Right lobe of liver (tissue), 6 donors: ENCODE measurements around the gene ZCCHC14. TPM values are rescaled to one million over a fixed set of nuclear protein-coding genes. Genes with fewer than 3 reads are reported as not detected.
A peak's percentile ranks its signal among the peaks of the same experiment; 100 is the strongest.

Experiments
- ATAC-seq, 4 donors: fragments of 200-7000 bp; cut with Tn5 transposase; one replicate each; pipeline ENCODE4 v1.9.1; 2020; ENCODE audit warnings: mild to moderate bottlenecking in 4 of 4, moderate library complexity in 4 of 4
- DNase-seq, 3 donors: peaks; one replicate each; pipeline ENCODE4 v3.0.0-alpha.2; 2020
- H3K27ac ChIP-seq, 3 donors: fragments of 200-600 bp; one replicate each; pipeline ENCODE4 v1.8.0; 2022
- H3K27me3 ChIP-seq, 2 donors: fragments of 200-600 bp; one replicate each; pipeline ENCODE4 v1.8.0; 2022
- H3K36me3 ChIP-seq, 4 donors: fragments of 200-600 bp; sonication (generic) in 1 of 4; one replicate each; pipeline versions ENCODE4 v1.5.1 to v1.8.0; 2017 to 2022; ENCODE audit warnings: control low read depth in 1 of 4
- H3K4me1 ChIP-seq, 4 donors: fragments of 200-600 bp; sonication (generic) in 1 of 4; one replicate each; pipeline versions ENCODE4 v1.5.1 to v1.8.0; 2017 to 2022; ENCODE audit warnings: control low read depth in 1 of 4
- H3K4me3 ChIP-seq, 3 donors: fragments of 200-600 bp; one replicate each; pipeline ENCODE4 v1.8.0; 2022
- H3K9me3 ChIP-seq, 4 donors: fragments of 200-600 bp; sonication (generic) in 1 of 4; one replicate each; pipeline versions ENCODE4 v1.5.1 to v1.8.0; 2017 to 2022; ENCODE audit warnings: control low read depth in 1 of 4
- POLR2A ChIP-seq: fragments of 450-650 bp; IDR thresholded peaks from one replicate; pipeline ENCODE4 v1.6.1; 2017; ENCODE audit warnings: antibody characterized with exemption, mild to moderate bottlenecking
- WGBS: methylation state at CpG from one replicate; pipeline ENCODE4 v1.1.6; 2018; ENCODE audit warnings: low coverage, low lambda C conversion rate; ENCODE audit not compliant: insufficient coverage; ENCODE audit errors: missing lambda C conversion rate; 5-methylcytosine and 5-hydroxymethylcytosine counted together
- intact Hi-C, 2 donors: fragments of 100-400 bp; cut with DNase I; formaldehyde crosslinking; loops; one replicate each; pipeline versions ENCODE4 v1.11.2 to v1.14.1; 2022
- total RNA-seq, 6 experiments: library from RNA; depleted of rRNA in 2 of 6; stranded (reverse); fragments of >200 nt in 2 of 6; fragmentation: NEBNext Ultra II Directional in 3 of 6; extraction: Animal tissue kit (Norgen Biotek cat#: 25700) in 3 of 6; gene quantifications; one replicate each; pipeline versions ENCODE4 v1.1.0 to v1.2.4, GENCODE V29; 2016 to 2023
- TF ChIP-seq, protein P1 (sequence below), 4 donors: fragments of 200-600 bp in 3 of 4; fragments of 450-650 bp in 1 of 4; IDR thresholded peaks; one replicate each; pipeline versions ENCODE4 v1.5.1 to v1.8.0; 2016 to 2022; ENCODE audit warnings: antibody characterized with exemption in 4 of 4, mild to moderate bottlenecking in 2 of 4
- donor health status: DM: no; HTN: yes; CAD: no.
- donor health status: DM: no; HTN: no; CAD: no.
- donor health status: DM: no; HTN: no; CAD: no.
- donor health status: DM: no; HTN: yes; CAD: no.
- donor health status: DM: no; HTN: yes; CAD: no.

ZCCHC14 gene
- total RNA-seq, 6 experiments from 2014 or later, result 12.6 to 26.5 (median 17.7) TPM

DNA sequence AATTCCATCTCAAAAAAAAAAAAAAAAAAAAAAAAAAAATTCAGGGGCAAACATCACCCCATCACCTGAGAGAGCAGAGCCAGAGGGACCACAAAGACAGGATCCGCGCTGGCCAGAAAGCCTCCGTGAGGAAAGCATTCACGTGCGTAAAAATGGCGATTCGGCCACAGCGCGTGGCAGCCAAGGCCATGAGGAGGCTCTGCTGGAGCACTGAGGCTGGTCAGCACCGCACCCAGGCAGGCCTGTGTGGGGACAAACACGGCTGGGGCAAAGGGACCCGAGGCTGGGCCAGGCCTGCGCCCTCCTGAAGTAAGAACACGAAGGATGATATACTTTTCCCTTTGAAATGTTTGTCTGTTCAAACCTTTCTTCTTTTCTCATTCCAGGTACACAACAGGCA, 55.5 kb downstream of the ZCCHC14 start:
- H3K4me3 ChIP-seq, result no peak overlapping the region
- no peak for ATAC-seq
- 93% methylated on average over 8 of the region's 14 CpGs for WGBS
- peaks cover 0 to 14% (median 0%) of the 10 kb centered on the region in 4 donors for H3K4me1 ChIP-seq
- H3K36me3 ChIP-seq, result peaks cover 0 to 3% (median 1%) of the 10 kb centered on the region in 4 donors
- DNase-seq, result no peak
- H3K9me3 ChIP-seq, result no peaks in the 10 kb centered on the region
- no peak overlapping the region for H3K27ac ChIP-seq
- H3K27me3 ChIP-seq, result no peaks in the 10 kb centered on the region
- intact Hi-C loops, result no loop called here
- TF ChIP-seq, protein P1, sequence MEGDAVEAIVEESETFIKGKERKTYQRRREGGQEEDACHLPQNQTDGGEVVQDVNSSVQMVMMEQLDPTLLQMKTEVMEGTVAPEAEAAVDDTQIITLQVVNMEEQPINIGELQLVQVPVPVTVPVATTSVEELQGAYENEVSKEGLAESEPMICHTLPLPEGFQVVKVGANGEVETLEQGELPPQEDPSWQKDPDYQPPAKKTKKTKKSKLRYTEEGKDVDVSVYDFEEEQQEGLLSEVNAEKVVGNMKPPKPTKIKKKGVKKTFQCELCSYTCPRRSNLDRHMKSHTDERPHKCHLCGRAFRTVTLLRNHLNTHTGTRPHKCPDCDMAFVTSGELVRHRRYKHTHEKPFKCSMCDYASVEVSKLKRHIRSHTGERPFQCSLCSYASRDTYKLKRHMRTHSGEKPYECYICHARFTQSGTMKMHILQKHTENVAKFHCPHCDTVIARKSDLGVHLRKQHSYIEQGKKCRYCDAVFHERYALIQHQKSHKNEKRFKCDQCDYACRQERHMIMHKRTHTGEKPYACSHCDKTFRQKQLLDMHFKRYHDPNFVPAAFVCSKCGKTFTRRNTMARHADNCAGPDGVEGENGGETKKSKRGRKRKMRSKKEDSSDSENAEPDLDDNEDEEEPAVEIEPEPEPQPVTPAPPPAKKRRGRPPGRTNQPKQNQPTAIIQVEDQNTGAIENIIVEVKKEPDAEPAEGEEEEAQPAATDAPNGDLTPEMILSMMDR (IDR thresholded peaks at IDR 0.05), result no peak
- TF ChIP-seq POLR2A, result no peak

DNA sequence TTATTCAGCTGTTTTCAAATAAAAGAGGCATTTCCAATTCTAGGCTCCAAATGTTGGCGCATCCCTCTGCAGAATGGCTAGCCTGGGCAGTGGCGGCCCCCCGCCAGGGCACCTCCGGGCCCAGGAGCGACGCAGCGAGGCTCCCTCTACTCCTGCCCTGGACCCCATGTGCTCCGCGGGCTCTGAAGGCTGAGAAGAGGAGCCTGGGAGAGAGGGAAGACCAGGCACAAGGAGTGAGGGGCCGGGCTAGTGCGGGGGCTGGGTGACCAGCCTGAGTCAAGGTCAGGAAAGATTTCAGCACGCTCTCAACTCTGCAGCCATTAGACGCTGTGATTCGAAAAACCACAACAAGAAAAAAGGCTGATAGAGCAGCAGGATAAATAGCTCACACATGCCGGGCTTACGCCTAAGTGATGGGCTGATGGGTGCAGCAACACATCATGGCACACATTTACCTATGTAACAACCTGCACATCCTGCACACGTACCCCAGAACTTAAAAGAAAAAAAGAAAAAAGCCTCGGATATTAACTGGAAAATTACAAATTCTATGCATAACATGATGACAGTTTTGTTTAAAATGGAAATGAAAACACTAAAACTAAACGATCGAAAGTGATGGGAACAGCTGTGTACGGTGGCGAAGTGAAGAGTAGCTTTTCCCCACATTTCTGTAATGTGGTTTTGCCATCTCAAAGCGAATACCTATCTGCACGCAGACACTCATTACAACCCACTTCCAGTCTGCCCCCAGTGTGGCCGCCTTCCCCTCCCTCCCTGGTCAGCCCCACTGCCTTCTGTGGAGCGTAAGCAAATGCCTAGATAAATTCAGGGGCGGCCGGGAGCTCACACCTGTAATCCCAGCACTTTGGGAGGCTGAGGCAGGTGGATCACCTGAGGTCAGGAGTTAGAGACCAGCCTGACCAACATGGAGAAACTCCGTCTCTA, 56.3 kb downstream of the ZCCHC14 start:
- no peaks in the 10 kb centered on the region for H3K9me3 ChIP-seq
- peaks cover 0 to 14% (median 0%) of the 10 kb centered on the region in 4 donors for H3K4me1 ChIP-seq
- no peak overlapping the region for H3K27ac ChIP-seq
- H3K4me3 ChIP-seq, result no peak overlapping the region
- H3K36me3 ChIP-seq, result peaks cover 0 to 11% (median 5%) of the 10 kb centered on the region in 4 donors
- DNase-seq (no peak), ATAC-seq (peak; percentile 5 to 28 (median 12))
- TF ChIP-seq, protein P1 (IDR thresholded peaks at IDR 0.05), result no peak
- TF ChIP-seq POLR2A, result no peak
- H3K27me3 ChIP-seq, result no peaks in the 10 kb centered on the region
- intact Hi-C loops, result no loop called here
- 59% methylated on average over 14 of the region's 29 CpGs for WGBS

DNA sequence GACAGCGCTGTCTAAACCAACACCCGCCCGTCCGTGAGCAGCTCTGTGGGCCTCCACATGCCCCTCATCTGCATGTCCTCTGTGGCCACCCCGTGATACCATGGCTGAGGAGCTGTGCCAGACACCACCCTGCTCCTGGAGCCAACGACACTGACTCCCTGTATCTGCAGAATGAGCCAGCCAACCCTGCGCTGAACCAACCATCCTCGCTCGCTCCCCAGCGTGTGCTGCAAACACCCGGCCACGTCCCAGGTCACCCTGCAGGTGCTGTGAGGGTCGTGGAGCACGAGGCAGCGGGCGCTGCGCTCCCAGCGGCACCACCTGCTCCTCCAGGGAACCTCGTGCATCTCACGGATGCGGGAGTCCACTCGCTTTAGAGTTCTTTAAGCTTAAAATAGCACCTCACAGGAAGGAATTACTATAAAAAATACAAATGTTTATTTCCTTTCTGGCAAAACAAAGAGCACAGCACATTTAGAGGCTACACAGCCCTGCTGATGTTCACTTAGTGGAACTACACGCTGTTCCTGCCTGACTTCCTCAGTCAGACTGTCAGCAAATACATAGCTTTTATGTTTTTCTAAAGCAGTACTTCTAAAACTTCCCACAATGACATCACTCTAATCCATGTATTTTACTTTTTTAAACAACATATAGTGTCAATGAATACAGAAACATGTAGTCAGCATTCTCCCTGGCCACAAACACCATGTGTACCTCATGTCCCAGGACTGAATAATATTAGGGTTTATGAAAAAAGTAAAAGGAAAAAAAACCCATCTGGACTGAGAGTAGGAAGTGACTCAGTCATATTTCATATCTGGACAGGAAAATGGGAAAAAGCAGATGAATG, 57.2 kb downstream of the ZCCHC14 start:
- no peak overlapping the region for H3K4me3 ChIP-seq
- H3K9me3 ChIP-seq, result no peaks in the 10 kb centered on the region
- H3K4me1 ChIP-seq, result peaks cover 0 to 14% (median 0%) of the 10 kb centered on the region in 4 donors
- H3K27ac ChIP-seq, result no peak overlapping the region
- peak; percentile 49 to 71 (median 62) for ATAC-seq
- H3K27me3 ChIP-seq, result no peaks in the 10 kb centered on the region
- 57% methylated on average over 8 of the region's 23 CpGs for WGBS
- peak in 1 of 3 donors; percentile 55 for DNase-seq
- peaks cover 0 to 12% (median 6%) of the 10 kb centered on the region in 4 donors for H3K36me3 ChIP-seq
- intact Hi-C loops, result no loop called here
- TF ChIP-seq, protein P1 (IDR thresholded peaks at IDR 0.05), result no peak

DNA sequence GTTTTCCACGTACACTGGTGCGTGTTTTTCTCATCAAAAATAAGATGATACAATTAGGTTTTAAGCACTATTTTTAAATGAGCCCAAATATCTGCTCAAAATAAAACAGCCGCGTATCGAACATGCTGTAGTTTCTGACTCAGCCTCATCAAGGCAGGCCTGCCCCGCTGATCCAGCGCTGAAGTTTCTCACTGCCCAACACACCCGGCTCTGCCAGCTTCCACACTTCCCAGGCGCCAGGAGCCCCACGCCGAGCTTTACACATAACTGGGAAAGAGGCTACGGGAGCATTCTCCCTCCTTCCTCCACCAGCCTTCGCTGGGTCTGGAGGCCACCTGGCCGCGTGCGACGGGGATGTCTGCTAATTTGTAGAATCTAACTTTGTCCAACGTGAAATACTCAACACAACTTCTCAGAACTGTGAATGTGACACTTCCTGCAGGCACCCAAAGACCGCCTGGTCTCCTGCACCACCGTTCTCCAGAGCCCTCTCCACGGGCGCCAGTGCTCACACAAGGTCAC, 58.6 kb downstream of the ZCCHC14 start:
- DNase-seq (no peak), ATAC-seq (no peak)
- peaks cover 0 to 7% (median 0%) of the 10 kb centered on the region in 4 donors for H3K4me1 ChIP-seq
- no peaks in the 10 kb centered on the region for H3K27me3 ChIP-seq
- no peak overlapping the region for H3K27ac ChIP-seq
- no peak for TF ChIP-seq POLR2A
- TF ChIP-seq, protein P1 (IDR thresholded peaks at IDR 0.05), result no peak
- 94% methylated on average over 16 of the region's 22 CpGs for WGBS
- intact Hi-C loops, result no loop called here
- H3K36me3 ChIP-seq, result peaks cover 0 to 25% (median 8%) of the 10 kb centered on the region in 4 donors
- no peak overlapping the region for H3K4me3 ChIP-seq
- H3K9me3 ChIP-seq, result no peaks in the 10 kb centered on the region
